ENCODE data around the gene HLA-DOA.

The HLA-DOA gene

DNA sequence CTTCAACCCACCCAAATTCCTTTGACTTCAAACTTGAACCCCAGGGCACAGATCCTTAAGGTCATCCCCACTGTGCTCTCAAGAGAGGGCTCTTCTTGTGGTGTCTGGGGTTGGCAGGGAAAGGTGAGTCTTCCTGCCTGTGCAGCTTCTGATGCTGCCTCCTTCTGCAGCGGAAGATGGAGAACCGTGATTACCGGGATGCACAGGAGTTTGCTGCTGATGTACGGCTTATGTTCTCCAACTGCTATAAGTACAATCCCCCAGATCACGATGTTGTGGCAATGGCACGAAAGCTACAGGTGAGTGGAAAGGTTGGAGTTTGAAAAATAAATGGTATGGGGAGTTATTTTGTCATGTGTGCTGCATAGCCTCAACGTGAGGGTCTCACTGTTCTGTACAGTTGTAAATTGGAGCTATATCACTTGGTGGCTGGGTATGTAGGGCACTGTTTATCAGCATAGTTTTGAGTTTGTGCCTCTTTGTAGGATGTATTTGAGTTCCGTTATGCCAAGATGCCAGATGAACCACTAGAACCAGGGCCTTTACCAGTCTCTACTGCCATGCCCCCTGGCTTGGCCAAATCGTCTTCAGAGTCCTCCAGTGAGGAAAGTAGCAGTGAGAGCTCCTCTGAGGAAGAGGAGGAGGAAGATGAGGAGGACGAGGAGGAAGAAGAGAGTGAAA, 32.0 kb downstream of the HLA-DOA start:
- DNase-seq (ENCODE audit: low read depth) = no peak

DNA sequence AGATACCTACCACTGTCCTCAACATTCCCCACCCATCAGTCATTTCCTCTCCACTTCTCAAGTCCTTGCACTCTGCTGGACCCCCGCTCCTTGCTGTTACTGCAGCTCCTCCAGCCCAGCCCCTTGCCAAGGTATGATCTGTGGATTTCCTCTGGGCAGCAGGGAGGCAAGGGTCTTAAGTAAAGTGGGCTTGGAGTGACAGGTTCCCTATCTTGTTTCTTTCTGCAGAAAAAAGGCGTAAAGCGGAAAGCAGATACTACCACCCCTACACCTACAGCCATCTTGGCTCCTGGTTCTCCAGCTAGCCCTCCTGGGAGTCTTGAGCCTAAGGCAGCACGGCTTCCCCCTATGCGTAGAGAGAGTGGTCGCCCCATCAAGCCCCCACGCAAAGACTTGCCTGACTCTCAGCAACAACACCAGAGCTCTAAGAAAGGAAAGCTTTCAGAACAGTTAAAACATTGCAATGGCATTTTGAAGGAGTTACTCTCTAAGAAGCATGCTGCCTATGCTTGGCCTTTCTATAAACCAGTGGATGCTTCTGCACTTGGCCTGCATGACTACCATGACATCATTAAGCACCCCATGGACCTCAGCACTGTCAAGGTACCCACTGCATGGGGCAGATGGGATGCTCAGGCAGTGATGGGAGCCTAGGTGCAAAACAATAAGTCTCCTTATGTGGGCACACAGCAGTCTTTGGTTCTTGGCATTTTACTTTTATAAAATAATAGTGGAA, 32.9 kb downstream of the HLA-DOA start:
- DNase-seq (ENCODE audit: low read depth) = no peak

DNA sequence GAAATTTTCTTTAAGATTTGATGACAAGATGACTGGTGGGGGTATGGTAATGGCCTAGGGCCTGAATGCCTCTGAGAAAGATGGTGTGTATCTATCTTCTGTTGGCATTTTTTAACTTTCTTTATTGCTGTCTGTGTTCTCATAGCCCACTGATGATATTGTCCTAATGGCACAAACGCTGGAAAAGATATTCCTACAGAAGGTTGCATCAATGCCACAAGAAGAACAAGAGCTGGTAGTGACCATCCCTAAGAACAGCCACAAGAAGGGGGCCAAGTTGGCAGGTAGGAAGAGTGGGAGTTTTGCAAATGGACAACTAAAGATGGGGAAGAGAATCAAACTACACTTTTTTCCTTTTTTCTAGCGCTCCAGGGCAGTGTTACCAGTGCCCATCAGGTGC, 33.5 kb downstream of the HLA-DOA start:
- no peak for DNase-seq (ENCODE audit: low read depth)

DNA sequence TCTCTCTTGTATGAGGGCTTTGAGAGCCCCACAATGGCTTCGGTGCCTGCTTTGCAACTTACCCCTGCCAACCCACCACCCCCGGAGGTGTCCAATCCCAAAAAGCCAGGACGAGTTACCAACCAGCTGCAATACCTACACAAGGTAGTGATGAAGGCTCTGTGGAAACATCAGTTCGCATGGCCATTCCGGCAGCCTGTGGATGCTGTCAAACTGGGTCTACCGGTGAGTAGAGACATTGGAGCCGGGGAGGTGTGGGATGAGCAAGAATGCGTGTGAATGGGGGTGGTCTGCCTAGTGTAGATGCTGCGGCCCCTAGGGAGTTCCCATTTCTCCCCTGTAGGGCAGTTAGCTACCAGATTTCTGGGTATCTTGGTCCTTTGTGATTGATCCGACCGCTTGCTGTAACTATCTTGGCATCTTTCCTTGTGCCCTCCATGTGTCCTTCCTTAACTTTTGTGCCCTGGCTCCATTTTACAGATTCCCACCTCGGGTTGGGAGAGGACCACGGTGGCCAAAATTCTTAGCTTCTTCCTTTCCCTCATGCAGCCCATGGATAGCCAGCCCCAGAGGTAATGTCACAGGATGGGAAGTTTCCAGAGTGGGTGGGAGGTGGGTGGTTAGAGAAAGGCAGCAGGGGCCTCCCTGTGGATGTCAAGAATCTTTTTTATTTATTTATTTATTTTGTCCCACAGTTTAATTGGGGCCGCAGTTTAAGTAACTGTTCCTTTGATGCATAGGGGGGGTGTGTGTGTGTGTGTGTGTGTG, 34.7 kb downstream of the HLA-DOA start:
- DNase-seq (ENCODE audit: low read depth) = no peak

DNA sequence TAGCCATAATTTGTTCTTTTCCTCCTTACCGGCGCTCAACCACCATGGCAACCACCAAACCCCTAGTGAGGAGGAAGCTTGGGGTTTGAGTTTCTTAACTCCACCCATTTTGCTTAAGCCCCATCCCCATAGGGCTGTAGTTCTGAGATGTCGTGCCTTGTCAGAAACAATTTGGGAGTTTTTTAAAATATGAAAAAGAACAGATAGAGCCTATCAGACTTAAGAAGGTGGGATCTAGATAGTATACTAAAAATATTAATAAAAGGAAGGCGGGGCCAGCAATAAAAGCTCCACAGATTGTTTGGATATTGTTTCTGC, 35.4 kb downstream of the HLA-DOA start:
- DNase-seq (ENCODE audit: low read depth) = no peak

GRCh38 chr6:32973144-32974015, 36.0 kb downstream of the HLA-DOA start:
- DNase-seq (ENCODE audit: low read depth) = no peak

GRCh38 chr6:32972353-32973143, 36.8 kb downstream of the HLA-DOA start:
- no peak for DNase-seq (ENCODE audit: low read depth)

DNA sequence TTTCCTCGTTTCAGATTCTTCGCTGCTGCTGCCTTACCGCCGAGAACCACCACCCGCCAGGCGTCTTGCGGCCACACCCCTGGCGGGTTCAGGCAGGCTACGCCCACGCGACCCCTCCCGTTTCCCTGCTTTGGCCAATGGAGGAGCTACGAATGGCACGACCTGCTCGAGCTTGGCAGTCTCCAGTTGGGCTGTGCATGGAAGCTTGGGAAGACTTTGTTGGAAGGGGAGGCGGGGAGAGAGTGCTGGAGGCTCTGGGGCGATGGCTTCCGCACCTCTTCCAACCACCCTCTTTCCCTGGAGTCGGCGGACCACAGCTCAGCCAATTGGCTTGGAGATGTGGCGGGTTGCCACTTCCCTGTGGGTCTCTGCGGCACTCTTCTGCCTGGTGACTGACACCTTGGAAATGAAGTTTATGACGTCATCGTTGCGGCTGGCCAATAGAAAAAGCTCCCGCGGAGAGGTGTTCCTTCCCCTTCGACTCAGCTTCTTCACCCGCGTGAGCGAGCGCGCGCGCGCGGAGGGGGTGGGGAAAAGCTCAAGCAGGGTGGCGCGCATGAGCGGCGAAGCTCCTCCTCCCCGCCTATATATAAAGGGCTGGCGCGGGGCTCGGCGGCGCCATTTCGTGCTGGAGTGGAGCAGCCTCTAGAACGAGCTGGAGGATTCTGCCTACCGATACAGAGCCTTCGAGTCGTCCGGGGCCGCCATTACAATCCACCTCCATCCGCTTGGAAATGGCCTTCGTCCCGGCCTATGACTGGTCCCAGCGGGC, 37.6 kb downstream of the HLA-DOA start:
- peak; percentile 99 for DNase-seq (ENCODE audit: low read depth)

DNA sequence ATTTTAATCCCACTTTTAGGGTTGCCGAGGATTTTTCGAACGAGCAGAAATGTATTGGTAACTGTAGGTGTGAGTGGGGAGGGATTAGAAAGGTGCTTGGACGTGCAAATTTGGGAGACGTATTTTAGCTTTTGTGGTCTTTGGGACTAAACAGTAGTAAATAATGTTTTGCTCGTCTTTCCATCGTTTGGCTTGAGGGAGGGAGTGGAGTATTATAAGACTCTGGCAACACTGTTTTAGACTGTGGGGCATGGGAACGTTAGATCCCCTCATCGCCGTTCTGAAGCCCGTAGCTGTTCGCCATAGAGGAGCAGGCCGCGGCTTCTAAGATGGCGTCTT, 38.2 kb downstream of the HLA-DOA start:
- no peak for DNase-seq (ENCODE audit: low read depth)

- DNase-seq (ENCODE audit: low read depth) = peak; percentile 63
Observed at GRCh38 chr6:32970413-32971241, 38.8 kb downstream of the HLA-DOA start.

GRCh38 chr6:32969685-32970412, 39.5 kb downstream of the HLA-DOA start:
- DNase-seq (ENCODE audit: low read depth) = peak; percentile 88

- DNase-seq (ENCODE audit: low read depth) = no peak
Observed at GRCh38 chr6:32968867-32969684, 40.3 kb downstream of the HLA-DOA start.

DNA sequence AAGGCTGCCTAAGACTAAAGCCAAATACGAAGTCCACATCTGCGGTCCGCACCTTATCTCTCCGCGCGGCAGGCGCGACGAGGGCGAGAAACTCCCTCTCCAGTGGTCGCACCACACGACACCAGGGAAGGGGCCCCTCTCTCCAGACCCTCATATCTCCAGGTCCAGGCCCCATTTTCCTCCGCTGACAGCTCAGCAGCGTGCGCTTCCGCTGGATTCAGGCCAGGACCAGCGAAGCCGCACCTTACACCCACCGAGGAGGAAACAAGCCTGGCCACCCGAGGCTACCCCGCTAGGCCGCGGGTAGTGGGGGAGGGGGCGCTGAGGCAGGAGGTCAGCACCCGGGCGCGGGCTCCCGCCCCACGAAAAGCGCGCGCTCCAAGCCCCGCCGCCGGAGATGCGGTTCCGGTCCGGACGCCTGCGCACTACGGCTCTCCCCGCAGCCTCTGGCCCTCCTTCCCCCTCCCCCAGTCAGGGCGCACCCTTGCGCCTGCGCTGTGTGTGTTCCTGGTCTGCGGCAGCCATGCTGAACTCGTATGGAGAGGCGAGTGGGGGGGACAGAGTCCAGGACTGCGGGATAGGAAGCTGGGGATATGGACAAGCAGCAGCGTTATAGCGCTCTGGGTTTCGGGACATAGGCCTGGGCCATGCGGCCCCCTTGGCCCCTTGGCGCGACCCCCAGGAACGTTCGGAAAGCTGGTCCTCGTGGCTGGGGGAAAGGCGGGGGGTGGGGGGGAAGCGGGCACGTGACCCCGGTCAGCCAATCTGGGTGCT, 41.1 kb downstream of the HLA-DOA start, which contains the start of gene BRD2:
TSS of gene BRD2 (plus strand) at position 502 of the 774 bp plus-strand sequence. CDS start 4,305 bp downstream, outside the sequence.
- DNase-seq (ENCODE audit: low read depth) = peak; percentile 81

- no peak for DNase-seq (ENCODE audit: low read depth)
Observed at GRCh38 chr6:32967151-32968091, 42.0 kb downstream of the HLA-DOA start.

DNA sequence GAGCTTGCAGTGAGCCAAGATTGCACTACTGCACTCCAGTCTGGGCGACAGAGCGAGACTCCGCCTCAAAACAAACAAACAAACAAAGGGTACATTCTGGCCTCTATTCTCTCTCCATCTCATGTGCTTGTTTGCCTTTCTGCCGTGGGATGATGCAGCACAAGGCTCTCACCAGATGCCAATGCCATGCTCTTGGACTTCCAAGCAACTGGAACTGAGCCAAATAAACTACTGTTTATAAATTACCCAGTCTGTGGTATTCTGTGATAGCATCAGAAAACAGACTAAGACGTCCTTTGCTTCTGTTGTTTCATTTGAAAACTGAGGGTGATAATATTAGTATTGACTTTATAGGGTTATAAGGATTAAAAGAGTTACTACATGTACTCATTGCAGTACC, 44.6 kb downstream of the HLA-DOA start:
- DNase-seq (ENCODE audit: low read depth) = no peak

DNA sequence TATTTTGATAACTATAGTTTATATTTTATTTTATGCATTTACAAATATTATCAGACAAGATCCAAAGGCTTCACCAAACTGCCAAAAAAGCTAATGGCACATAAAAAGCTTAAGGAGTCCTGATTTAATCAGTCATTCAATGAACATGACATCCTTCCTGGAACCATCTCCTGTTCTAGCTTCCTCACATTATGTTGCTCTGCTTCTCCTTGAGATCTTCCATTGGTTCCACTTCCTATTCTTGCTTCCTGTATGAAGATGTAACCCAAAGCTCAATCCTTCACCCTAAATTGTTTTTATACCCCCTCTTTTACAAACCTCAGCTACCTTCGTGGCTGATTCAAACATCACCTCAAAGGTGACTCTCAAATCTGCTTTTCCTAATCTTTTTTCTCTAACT, 45.5 kb downstream of the HLA-DOA start:
- DNase-seq (ENCODE audit: low read depth) = no peak

All from non-pigmented ciliary epithelial cell (primary cell).